GM10847 (cell line): Measurements from ENCODE around the gene LCE1C.

Source experiments
- POLR2A ChIP-seq: IDR thresholded peaks from 2 replicates; pipeline ENCODE4 v1.6.1; 2011; ENCODE audit not compliant: insufficient read length; ENCODE audit errors: extremely low read depth

LCE1C gene

DNA sequence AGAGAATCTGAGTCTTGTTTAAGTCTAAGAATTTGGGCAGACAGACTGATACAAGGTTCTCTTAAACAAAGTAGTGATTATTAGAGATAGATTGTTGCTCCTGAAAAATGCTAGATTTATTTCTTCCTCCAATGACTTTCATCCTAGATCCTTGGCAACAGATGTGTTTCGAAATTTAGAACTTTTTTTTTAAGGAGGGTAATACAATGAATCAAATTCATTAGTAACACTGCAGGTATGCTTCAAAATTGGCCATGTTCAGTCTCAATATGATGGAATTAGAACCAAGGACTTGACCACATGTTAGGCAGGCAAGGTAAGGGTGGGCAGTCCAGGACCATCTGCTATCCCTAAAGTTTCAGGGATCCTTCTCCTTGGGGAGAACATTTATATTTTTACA is 36.0 kb downstream of the LCE1C start:
- no peak for TF ChIP-seq POLR2A

DNA sequence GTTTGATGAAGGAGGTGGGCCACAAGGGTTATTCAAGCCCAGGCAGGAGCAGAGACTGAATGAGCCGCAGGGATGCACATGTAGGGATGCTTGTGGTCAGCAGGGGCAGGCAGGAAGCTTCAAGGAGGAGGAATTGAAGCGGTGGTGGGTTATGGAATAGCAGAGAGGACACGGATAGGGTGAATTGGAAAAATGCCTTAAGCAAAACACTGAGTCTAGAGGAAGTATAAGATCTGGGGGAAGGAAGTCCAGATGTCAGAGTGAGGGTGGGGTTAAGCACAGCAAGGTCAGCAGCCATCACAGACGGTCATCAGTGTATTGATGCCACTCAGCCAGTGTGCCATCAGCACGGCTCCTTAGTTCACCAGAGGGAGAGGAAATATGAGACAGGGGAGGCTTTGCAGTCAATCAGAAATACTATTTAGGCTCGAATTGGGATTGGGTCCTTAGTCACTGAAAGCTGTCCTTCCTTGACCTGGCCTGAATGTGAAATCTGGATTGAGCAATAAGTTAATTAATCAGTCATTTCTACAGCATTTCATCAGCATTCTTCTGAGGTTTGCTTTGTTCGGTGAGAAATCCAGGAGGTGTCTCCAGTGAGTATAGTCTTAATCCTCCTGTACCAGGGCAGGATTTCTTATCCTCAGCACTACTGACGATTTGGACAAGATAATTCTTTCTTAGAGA is 37.5 kb downstream of the LCE1C start:
- no peak for TF ChIP-seq POLR2A

DNA sequence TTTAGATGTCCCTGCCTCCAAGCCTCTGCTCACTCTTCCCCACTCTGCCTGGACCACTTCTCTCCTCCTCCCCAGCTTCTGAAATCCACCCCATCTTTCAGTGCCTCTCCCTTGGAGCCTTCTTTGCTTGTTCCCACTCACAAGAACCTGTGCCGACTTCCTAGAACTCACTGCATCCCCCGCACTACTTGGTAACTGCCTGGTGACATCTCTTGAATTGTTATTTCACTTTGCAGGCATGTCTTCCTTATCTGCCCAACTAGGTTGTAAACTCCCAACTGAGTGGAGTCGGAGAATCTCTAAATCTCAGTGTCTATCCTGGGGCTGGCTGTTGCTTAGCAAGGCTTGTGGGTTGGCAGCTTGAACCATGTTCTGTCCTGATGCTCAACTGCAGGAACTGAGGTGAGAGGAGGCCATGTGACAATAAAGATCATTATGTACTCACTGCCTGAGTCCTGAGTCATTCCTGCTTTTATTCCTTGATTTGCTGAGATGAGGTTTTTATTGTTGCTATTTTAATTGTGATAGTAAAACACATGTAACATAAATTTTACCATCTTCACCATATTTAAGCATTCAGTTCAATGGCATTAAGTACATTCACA is 44.7 kb downstream of the LCE1C start:
- no peak for TF ChIP-seq POLR2A

DNA sequence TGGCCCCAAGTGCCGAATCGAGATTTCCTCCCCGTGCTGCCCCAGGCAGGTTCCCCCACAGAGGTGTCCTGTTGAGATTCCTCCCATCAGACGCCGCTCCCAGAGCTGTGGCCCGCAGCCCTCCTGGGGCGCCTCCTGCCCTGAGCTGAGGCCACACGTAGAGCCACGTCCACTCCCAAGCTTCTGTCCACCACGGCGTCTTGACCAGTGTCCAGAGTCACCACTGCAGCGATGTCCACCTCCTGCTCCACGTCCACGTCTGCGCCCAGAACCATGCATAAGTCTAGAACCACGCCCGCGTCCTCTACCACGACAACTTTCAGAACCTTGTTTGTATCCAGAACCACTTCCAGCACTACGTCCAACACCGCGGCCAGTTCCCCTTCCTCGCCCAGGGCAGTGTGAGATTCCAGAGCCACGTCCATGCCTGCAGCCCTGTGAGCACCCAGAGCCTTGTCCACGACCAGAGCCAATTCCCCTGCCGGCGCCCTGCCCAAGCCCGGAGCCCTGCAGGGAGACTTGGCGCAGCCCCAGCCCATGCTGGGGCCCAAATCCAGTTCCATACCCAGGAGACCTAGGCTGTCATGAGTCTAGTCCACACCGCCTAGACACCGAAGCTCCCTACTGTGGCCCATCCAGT is 45.8 kb downstream of the LCE1C start:
- no peak for TF ChIP-seq POLR2A

DNA sequence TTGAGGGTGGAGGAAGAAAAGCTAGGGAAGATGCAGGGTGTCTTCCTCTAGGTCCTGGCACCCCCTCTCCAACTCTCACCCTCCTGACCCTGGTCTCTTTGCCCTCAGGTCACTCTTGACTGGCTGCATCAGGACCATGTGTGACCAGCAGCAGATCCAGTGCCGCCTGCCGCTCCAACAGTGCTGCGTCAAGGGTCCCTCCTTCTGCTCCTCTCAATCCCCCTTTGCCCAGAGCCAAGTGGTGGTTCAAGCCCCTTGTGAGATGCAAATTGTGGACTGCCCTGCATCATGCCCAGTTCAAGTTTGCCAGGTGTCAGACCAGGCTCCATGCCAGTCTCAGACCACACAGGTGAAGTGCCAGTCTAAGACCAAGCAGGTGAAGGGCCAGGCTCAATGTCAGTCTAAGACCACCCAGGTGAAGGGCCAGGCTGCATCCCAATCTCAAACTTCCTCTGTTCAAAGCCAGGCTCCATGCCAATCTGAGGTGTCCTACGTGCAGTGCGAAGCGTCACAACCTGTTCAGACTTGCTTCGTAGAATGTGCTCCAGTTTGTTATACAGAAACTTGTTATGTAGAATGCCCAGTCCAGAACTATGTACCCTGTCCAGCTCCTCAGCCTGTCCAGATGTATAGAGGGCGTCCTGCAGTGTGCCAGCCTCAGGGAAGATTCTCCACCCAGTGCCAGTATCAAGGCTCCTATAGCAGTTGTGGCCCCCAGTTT is 46.8 kb downstream of the LCE1C start:
- no peak for TF ChIP-seq POLR2A

DNA sequence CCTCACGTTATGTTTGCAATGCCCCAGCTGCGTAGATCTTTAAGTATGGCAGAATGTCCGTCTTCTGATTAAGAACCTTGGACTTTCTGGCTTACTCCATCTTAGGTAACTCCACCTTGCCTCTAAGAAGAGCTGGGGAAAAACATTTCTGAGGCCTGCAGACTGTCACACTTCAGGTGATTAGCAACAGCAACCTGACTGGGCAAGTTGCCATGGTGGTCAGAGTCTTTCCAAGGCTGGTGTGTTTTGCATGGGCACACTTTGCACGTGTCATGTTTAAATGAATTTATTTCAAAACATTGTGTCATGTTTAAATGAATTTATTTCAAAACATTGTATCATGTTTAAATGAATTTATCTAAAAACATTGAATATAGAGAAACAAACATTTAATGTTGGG is 47.8 kb downstream of the LCE1C start:
- no peak for TF ChIP-seq POLR2A

DNA sequence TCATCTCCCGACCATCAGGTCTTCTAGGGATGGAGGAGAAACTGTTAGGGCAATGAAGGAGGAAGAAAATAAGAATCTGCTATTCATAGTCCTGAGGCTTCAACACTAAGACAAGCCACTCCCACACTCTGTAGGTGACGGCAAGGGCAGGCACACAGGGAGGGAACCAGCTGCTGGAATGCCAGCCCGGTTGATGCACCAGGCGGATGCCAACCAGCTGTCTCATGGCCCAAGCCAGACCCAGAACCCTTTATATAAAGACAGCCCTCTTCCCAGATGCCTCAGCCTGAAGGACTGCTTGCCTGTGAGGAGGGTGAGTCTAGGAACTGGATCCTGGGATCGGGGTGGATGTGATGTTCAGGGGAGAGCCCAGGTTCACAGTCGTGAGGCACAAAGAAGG is 48.7 kb downstream of the LCE1C start, which contains the start of gene KPRP:
KPRP (plus strand) TSS at position 279 of the 400 bp plus-strand sequence. CDS start 1,564 bp downstream, outside the sequence.
- no peak for TF ChIP-seq POLR2A

DNA sequence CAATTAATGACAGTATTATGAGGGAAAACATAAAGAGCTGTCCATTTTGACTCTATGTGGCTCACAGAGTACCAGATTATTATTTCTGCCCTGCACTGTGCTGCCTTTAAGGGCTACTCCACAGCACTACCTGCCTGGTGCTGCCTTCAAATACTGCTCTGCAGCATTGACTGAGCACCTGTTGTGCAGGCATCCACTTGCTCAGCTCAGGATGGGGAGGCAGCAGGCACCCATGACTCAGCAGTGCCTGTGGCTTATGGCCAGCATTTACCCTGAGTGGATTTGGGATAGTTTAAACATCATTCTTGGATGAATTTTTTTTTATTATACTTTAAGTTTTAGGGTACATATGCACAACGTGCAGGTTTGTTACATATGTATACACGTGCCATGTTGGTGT is 49.6 kb downstream of the LCE1C start:
- TF ChIP-seq POLR2A: no peak
